ENCODE data around the gene PML. TPM values are rescaled to one million over a fixed set of nuclear protein-coding genes. Genes with fewer than 3 reads are reported as not detected.
A peak's percentile ranks its signal among the peaks of the same experiment; 100 is the strongest.

The PML gene
- total RNA-seq, 4 donors from 2014 or later = 24.1 to 75.1 (median 52.1) TPM

- Histone ChIP-seq H3K27me3 (no peaks in the 10 kb centered on the region), H3K9me3 (no peaks in the 10 kb centered on the region), H3K36me3 (peaks cover 0 to 45% of the 10 kb centered on the region in 2 donors), H3K4me3 (no peak overlapping the region), H3K4me1 (peaks cover 4 to 97% (median 66%) of the 10 kb centered on the region in 3 donors), H3K27ac (peak overlapping the region in 3 of 4 donors; percentile 85 to 95 (median 89))
- 48 to 56% methylated on average over 6 to 8 of the region's 9 CpGs for WGBS, 2 donors (ENCODE audit: low coverage in 1 of 2)
- TF ChIP-seq EP300 (IDR thresholded peaks at IDR 0.05) (no peak), POLR2A (IDR thresholded peaks at IDR 0.05) (no peak), POLR2AphosphoS5 (IDR thresholded peaks at IDR 0.05) (no peak)
- TF ChIP-seq, protein P1, sequence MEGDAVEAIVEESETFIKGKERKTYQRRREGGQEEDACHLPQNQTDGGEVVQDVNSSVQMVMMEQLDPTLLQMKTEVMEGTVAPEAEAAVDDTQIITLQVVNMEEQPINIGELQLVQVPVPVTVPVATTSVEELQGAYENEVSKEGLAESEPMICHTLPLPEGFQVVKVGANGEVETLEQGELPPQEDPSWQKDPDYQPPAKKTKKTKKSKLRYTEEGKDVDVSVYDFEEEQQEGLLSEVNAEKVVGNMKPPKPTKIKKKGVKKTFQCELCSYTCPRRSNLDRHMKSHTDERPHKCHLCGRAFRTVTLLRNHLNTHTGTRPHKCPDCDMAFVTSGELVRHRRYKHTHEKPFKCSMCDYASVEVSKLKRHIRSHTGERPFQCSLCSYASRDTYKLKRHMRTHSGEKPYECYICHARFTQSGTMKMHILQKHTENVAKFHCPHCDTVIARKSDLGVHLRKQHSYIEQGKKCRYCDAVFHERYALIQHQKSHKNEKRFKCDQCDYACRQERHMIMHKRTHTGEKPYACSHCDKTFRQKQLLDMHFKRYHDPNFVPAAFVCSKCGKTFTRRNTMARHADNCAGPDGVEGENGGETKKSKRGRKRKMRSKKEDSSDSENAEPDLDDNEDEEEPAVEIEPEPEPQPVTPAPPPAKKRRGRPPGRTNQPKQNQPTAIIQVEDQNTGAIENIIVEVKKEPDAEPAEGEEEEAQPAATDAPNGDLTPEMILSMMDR (IDR thresholded peaks at IDR 0.05) = no peak
- ATAC-seq = no peak
These were observed 6.7 kb upstream of the PML start for GRCh38 chr15:73987681-73988444.

DNA sequence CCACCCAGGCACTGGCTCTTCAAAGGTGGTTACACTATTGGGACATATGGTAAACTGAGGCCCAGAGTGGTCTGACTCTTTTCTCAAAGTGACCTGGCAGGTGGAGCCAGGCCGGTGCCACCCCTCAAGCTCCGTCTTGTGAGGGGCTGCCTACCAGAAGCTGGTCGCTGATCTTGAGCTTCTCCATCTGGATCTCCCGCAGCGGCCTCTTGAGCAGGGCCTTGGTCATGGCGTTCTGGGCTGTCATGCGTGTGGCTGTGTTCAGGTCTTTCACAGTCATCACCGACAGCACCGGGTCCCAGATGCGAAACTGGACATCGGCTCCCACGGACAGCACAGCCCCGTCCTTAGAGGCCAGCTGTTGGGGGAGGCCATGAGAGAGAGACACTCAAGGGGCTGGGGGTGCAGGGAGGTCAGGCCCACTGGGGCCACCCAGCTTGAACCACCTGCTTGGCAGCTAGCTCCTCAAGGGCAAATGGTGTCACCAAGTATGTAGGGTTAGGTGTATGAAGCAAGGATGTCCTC is 6.0 kb upstream of the PML start:
- Histone ChIP-seq H3K4me1 (peaks cover 0 to 97% (median 64%) of the 10 kb centered on the region in 3 donors), H3K9me3 (no peaks in the 10 kb centered on the region), H3K4me3 (no peak overlapping the region), H3K27ac (peak overlapping the region in 3 of 4 donors; percentile 85 to 95 (median 89)), H3K27me3 (no peaks in the 10 kb centered on the region), H3K36me3 (peaks cover 0 to 45% of the 10 kb centered on the region in 2 donors)
- WGBS, 2 donors (ENCODE audit: low coverage in 1 of 2) = no CpG with 5 or more reads among the region's 13 CpGs
- no peak for ATAC-seq
- no peak for TF ChIP-seq EP300 (IDR thresholded peaks at IDR 0.05)
- TF ChIP-seq, protein P1 (IDR thresholded peaks at IDR 0.05) = no peak

DNA sequence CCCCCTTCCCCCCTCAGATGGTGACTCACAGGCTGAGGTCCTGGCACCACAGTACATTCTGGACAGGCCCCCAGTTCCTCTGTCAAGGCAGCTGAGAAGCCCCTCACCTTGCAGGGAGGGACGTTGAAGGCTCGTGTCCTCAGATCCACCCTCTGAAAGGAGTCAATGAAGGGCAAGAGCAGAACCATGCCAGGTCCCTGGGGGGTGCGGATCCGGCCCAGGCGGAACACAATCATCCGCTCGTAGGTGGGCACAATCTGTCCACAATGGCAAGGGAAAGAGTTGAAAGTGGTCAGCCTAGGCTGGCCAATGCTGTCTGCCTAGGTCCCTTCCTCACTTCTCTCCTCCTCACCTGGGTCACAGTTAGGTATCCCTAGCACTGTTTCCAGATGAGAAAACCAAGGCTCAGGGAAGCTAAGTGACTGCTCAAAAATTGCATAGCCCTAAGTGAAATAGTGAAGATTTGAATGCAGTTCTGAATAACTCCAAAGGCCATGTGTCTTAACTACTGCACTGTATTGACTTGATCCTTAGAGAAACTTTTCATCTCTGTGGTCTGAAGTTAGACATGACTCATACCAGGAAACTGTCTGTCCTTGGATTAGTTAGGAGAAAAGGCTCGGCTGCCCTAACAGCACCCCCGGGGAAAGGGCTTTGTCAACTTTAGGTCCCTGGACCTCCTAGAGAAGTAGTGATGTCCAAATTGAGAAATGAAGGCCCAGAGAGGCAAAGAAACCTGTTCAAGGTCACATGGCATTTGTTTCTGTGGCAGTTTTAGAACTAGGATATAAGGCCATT is 5.3 kb upstream of the PML start:
- no peak overlapping the region for H3K4me3 ChIP-seq
- 33 to 67% methylated on average over 2 to 7 of the region's 9 CpGs for whole genome bisulfite sequencing, 2 donors (ENCODE audit: low coverage in 1 of 2)
- TF ChIP-seq EP300 (IDR thresholded peaks at IDR 0.05) = no peak
- no peak for TF ChIP-seq POLR2AphosphoS5 (IDR thresholded peaks at IDR 0.05)
- no peak for ATAC-seq
- no peaks in the 10 kb centered on the region for H3K27me3 ChIP-seq
- peak overlapping the region in 3 of 4 donors; percentile 85 to 95 (median 89) for H3K27ac ChIP-seq
- H3K9me3 ChIP-seq = no peaks in the 10 kb centered on the region
- H3K4me1 ChIP-seq = peaks cover 3 to 97% (median 64%) of the 10 kb centered on the region in 3 donors
- peaks cover 0 to 45% of the 10 kb centered on the region in 2 donors for H3K36me3 ChIP-seq

GRCh38 chr15:73990250-73991005 is 4.1 kb upstream of the PML start:
- Histone ChIP-seq H3K27ac (peak overlapping the region in 3 of 4 donors; percentile 85 to 95 (median 89)), H3K36me3 (peaks cover 0 to 39% of the 10 kb centered on the region in 2 donors), H3K4me3 (no peak overlapping the region), H3K9me3 (no peaks in the 10 kb centered on the region), H3K27me3 (no peaks in the 10 kb centered on the region), H3K4me1 (peaks cover 3 to 91% (median 51%) of the 10 kb centered on the region in 3 donors)
- WGBS, 2 donors (ENCODE audit: low coverage in 1 of 2) = 46 to 69% methylated on average over 4 to 9 of the region's 9 CpGs
- ATAC-seq = no peak
- TF ChIP-seq EP300 (IDR thresholded peaks at IDR 0.05) = no peak
- TF ChIP-seq, protein P1 (IDR thresholded peaks at IDR 0.05) = no peak
- TF ChIP-seq POLR2AphosphoS5 (IDR thresholded peaks at IDR 0.05) = no peak
- no peak for TF ChIP-seq POLR2A (IDR thresholded peaks at IDR 0.05)

- WGBS, 2 donors (ENCODE audit: low coverage in 1 of 2) = 30 to 40% methylated on average over 1 to 3 of the region's 5 CpGs
- Histone ChIP-seq H3K36me3 (peaks cover 0 to 31% of the 10 kb centered on the region in 2 donors), H3K4me1 (peaks cover 3 to 91% (median 47%) of the 10 kb centered on the region in 3 donors), H3K27ac (peak overlapping the region; percentile 30 to 95 (median 87)), H3K4me3 (peak overlapping the region; percentile 45 to 87), H3K27me3 (no peaks in the 10 kb centered on the region), H3K9me3 (no peaks in the 10 kb centered on the region)
- TF ChIP-seq POLR2AphosphoS5 (IDR thresholded peaks at IDR 0.05) = peak; percentile 75
- no peak for TF ChIP-seq POLR2A (IDR thresholded peaks at IDR 0.05)
- ATAC-seq = peak; percentile 40
These were observed 3.3 kb upstream of the PML start for GRCh38 chr15:73991260-73991659.
